Daoy (cell line): Measurements from ENCODE around the gene NEURL1B. TPM values are rescaled to one million over a fixed set of nuclear protein-coding genes. Genes with fewer than 3 reads are reported as not detected.

Experiments
- DNase-seq: peaks from one replicate; pipeline ENCODE4 v3.0.0-alpha.2; 2015; ENCODE audit warnings: low read depth
- total RNA-seq: library from RNA; depleted of rRNA; stranded (reverse); fragments of >200 nt; shearing (Covaris generic); gene quantifications from 2 replicates; pipeline ENCODE4 v1.2.3, GENCODE V29; 2014; rRNA removed

The NEURL1B gene
- total RNA-seq, 1 experiment from 2014 or later: 2.8 TPM

- no peak for DNase-seq
Observed at GRCh38 chr5:172730222-172730621, 89.2 kb downstream of the NEURL1B start.

GRCh38 chr5:172730981-172731679 is 90.1 kb downstream of the NEURL1B start:
- DNase-seq: peak; percentile 66

- DNase-seq: no peak
Observed at GRCh38 chr5:172731680-172732074, 90.6 kb downstream of the NEURL1B start.

- no peak for DNase-seq
Observed at GRCh38 chr5:172732201-172732865, 91.3 kb downstream of the NEURL1B start.

- peak; percentile 97 for DNase-seq
Observed at GRCh38 chr5:172733131-172733973, 92.3 kb downstream of the NEURL1B start.

GRCh38 chr5:172733974-172734346 is 92.9 kb downstream of the NEURL1B start:
- no peak for DNase-seq

GRCh38 chr5:172735141-172735831 is 94.2 kb downstream of the NEURL1B start:
- no peak for DNase-seq

- no peak for DNase-seq
Observed at GRCh38 chr5:172736508-172737135, 95.6 kb downstream of the NEURL1B start.

- no peak for DNase-seq
Observed at GRCh38 chr5:172739375-172739774, 98.3 kb downstream of the NEURL1B start.

GRCh38 chr5:172740428-172741205 is 99.6 kb downstream of the NEURL1B start:
- peak; percentile 94 for DNase-seq

Other genes starting within 250 kb of the NEURL1B start
- 10.9 and 13.7 TPM in 2 replicates for gene SH3PXD2B, start 186.7 kb upstream of the NEURL1B start, total RNA-seq
- 64.8 and 67.7 TPM in 2 replicates for gene DUSP1, start 129.9 kb downstream of the NEURL1B start, total RNA-seq
- gene ERGIC1, start 193.0 kb downstream of the NEURL1B start, total RNA-seq: 77.2 and 77.4 TPM in 2 replicates